GM19043 (cell line): ENCODE data around the gene CDH13.

Experiments
- ATAC-seq: cut with Tn5 transposase; IDR thresholded peaks from one replicate; pipeline ENCODE4 v1.9.1; 2021; ENCODE audit warnings: low read depth; ENCODE audit not compliant: unreplicated experiment

The CDH13 gene

DNA sequence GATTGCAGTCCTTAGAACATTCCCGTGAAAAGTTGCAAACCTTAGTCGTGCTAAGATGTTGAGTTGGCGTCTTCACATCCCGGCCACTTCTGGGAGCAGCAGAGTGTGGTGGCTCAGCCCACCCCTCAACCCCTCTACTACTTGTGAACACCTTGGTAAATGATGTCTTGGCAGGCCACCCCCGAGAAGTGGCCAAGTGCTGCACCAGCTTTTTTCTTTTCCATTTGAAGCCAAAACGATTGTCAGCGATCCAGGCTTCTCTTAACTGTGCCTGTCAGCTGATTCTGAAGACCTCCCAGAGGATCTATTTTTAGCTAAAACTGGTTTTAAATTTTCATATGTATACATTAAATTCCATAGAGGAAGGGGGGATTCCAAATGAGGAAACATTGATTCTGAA, 247.5 kb downstream of the CDH13 start:
- ATAC-seq: no peak

DNA sequence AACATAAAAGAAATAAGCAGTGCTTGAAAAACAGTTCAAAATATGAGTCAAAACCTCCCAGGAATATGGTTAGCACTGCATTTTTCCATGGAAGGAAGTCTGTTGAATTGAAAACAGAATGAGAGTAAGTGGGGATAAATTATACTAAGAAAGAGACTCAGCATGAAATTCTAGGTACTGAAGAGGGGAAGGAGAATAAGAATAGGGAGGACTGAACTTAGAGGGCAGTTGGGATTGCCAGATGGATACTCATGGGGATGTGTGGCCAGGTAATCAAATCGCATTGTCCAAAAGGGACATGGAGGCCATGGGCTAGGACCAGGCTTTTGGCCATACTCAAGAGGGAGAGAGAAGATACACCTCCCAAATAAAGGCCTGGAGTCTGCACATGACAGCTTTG, 247.9 kb downstream of the CDH13 start:
- no peak for ATAC-seq

DNA sequence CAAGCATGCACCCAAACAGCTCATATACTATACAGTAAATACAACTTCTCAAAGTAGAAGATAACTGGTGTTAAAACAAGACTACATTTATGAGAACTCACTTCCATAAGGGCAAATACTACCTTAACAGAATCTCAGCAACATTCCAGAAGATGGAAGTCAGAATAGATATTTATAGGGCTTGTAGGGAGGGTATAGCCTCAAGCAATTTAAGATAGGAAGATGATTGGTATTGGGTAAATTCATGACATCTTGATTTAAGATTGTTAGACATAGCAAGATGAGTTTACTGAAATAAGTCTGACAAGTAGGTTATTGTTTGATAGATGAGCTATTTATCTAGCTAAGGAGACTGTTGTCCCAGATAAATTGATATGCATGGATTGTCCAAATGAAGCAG, 250.2 kb downstream of the CDH13 start:
- no peak for ATAC-seq

DNA sequence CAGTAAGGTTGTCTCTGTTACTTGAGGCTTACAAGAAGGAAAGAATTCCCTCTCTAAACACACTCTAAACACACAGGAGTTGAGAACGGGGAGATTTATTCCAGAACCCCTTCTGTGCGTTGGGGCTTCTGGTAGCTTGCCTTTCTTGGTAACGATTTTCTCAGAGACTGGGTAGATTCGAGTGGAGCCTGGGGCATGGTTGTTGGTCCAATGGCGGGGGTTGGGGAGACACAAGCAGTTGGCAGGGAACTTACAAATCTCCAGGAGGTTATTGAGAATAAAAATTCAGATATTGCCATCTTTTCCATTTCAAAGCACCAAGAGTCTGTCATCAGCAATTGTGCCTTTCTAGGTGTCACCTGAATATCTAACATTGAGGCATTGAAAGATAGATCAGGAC, 251.7 kb downstream of the CDH13 start:
- no peak for ATAC-seq

DNA sequence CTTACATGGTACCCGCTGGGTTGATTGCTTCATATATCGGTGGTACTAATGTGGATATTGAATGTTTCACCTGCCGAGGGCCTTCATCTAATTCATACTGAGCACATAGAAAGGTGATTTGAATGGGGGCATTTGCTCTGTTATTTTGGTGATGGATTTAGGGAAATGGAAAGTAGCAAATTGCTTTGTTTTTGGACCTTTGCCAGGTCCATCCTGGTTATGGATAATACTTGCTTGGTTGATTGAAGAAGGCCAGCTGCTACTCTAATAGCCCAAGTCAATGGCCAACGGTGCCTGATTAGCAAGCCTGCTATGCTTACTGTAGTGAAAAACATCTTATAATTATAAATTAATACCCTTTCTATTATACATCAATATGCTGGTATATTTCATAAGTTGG, 253.6 kb downstream of the CDH13 start:
- ATAC-seq: no peak

DNA sequence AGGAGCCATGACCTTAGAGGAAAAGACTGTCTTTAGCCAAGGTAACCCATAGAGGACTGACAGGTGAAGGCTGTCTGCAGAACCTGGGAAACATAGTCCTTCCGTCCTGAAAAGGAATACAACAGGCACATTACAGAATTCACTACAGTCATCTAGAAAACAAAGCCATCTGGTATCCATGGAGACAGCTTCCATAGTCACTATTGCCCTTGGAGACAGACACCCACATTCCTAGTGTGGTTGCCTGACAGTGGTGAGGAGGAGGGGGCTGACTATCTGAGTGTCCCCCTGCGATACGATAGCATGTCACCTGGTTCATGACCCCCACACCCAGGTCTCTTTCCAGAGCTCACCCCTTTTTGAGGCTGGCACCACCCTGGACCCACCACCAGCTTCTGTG, 254.7 kb downstream of the CDH13 start:
- no peak for ATAC-seq

DNA sequence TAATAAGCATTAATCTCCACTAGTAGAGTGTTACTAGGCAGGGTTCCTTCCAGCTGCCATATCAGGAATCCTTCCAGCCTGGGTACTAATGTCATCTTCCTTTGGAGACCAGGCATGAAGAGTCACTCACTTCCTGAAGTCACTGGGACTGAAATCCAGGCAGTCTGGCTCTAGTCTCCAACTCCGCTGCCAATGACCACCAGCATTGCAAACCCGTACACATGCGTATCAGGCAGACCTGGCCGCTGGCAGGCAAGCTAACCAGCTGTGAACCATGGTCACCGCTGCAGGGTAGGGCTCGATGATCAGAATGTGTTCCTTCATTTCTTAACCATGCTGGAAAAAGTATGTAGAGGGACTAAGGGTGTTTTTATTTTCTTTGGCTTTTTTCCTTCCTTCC, 255.5 kb downstream of the CDH13 start:
- ATAC-seq: no peak

DNA sequence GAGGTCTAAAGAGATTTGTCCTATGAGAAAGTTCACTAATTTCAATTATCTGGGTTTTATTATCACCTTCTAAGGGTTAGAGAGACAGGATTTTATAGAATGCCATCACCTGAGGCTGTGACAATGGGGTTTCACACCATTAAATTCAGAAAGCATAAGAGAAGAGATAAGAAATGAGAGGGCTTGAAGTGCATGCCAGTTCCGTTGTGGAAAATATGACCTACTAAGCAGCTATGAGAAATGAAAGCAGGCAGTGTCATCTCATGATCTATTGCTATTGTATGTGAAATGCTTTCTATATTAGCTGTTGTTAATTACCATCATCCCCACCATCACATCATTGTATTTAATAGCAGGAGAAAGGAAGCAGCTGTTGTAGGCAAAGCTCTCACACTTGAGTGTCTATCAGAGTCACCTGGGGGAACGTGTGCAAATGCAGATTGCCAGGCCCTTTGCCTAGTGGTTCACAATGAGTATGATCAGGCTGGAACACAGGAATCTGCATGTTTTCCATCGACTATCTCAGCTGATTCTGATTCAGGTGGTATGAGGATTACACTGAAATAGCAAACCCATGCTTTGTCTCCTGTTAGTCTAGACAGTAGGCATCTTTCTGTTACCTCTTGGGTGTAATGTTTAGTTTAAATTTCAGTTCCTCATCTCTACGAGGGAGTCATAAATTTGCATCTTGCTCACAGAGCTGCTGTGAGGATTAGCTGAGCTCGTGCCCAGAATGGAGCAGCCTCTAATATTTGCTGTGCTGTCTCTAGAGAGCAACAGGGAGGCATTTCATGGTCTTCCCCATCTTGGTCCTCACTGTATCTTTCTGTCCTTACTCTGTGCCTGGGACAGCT, 256.4 kb downstream of the CDH13 start:
- ATAC-seq: no peak

DNA sequence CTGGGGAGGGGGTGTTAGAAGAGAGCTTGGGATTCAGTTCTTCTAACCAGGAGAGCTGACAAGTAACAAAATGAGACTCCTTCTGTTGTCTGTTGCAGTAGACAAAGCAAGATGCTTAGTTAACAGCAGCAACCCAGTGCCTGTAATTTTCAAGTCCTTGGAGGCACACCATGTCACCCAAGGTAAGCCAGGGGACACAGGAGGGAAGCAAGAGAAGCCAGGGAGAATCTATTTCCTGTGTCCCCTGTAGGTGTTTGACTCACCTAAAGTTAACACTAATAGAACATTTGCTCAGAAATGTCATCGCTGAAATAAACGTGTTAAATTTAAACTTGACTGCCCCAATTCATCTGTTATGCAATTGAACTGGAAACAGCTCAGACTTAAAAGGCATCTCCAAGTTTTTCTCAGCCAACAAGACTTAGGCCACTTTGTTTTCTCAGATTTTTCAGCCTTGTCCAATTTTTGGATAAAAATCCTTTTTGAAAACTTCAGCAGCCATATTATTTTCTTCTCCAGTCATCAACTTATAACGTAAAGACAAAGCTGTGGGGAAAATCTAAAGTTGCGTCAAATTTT, 257.6 kb downstream of the CDH13 start:
- no peak for ATAC-seq

DNA sequence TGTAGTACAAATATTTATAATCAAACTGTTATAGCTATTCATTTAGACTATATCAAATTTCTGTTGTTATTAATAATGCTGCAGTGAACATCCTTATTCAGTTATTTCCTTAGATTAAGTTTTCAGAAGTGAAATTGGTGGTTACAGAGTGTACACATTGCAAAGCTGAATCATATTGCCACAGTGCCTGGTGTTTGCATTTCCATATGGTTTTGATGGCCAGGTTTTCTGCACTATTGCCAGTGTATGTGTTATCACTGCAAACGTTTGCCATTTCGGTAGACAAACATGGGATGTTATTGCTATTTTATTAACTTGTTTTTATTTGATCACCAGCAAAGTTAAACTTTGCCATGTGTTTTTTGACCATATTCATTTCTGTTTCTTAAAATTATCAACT, 259.4 kb downstream of the CDH13 start:
- no peak for ATAC-seq

DNA sequence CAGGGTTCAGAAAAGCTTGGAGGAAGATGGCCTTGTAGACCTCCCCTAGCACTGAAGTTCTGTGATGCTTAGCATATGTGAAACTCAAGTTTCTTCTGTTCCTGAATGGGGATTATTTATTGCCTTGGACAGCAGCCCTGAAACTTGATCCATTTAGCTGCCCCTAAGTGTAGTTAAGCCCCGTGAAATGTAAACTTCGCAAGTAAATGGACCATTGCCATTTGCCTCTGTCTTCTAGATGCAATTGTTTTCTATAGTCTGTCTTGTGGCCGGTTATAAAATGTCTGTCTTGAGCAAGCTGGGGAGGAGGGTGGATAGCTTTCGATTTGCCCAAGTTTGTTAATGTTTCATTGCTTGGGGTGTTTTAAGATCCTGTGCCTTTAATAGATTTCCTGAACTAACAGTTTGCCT, 261.8 kb downstream of the CDH13 start:
- ATAC-seq: no peak

DNA sequence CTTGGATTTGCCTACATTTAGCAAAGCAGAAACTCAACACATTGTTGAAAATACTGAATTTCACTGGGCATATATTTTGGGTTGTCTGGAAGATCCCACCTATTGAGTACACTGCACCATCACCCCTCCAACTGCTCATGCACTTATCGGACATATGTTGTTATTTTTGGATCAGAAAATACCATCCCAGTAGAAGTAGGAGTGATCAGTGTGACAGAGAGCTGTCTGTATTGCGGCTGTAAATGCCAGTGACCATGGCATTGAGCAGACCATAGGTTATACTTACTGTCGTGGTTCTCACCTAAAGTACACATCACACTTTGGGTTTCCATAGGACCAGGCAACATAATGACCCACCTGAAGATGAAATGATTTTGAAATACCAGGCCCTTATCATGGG, 264.7 kb downstream of the CDH13 start:
- ATAC-seq: no peak

DNA sequence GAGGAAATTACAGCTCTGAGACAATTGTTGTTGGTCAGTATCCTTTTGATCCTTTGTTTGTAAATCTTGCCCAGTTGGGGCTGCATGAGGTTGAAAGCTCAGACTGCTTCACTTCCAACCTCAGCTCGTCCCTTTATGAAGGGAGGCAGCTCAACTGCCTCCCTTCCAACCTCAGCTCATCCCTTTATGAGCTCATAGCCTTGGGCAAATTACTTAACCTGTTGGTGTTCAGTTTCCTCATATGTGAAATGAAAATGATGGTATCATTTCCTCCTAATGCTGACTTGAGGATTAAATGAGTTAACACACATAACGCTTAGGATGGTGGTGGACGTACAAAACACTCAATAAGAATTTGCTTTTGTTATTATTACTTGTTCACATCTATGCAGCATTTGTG, 265.1 kb downstream of the CDH13 start:
- ATAC-seq: no peak

DNA sequence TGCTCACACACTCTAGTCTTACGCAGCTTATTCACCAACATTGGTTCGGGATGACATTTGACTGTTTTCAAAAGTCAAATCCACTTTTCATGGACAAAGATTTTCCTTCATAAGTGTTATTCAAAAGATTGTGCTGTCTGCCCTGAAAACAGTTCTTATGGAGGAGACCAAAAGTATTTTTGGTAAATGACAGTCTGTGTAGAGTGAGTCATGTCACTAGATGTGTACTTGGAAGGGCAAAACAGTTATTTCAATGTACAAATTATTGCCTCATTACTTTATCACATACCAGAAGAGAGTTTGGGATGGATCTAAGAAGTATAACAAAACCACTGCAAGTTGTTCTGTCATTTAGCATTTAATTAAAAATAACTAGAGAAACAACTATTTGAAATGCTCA, 265.6 kb downstream of the CDH13 start:
- no peak for ATAC-seq

DNA sequence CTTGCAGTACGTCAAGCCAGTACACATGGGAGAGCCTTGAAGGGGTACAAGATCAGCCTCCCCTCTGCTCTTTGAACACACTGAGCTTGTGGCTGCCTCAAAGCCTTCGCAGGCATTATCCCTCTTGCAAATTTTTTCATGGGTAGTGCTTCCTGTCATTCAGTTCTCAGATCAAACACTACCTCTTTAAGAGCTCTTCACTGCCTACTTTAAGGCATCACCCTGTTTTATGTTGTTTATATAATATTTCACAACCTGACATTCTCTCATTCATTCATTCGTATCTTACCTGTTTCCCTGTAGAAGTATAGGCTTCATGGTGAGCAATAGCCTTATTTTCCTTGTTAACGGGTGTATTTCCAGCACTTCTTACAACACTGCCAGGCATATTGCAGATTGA, 269.1 kb downstream of the CDH13 start:
- no peak for ATAC-seq

DNA sequence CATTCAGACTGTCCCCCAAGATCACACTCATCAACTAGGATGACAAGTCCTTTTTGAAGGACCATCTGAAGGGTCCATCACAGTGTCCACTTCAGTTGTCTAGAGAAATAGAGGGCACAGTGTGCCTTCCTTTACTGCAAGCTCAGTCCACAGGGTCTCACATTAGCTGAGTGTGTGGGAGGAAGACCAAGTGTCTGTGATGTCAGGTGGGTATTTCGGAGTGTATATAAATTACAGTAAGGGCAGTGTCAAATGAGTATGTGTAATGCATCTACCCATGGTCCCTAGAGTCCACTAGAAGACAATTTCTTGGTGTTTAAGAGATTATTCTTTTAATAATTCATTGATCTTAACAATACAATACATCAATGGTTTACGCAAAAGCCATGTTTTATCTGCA, 272.2 kb downstream of the CDH13 start:
- no peak for ATAC-seq

DNA sequence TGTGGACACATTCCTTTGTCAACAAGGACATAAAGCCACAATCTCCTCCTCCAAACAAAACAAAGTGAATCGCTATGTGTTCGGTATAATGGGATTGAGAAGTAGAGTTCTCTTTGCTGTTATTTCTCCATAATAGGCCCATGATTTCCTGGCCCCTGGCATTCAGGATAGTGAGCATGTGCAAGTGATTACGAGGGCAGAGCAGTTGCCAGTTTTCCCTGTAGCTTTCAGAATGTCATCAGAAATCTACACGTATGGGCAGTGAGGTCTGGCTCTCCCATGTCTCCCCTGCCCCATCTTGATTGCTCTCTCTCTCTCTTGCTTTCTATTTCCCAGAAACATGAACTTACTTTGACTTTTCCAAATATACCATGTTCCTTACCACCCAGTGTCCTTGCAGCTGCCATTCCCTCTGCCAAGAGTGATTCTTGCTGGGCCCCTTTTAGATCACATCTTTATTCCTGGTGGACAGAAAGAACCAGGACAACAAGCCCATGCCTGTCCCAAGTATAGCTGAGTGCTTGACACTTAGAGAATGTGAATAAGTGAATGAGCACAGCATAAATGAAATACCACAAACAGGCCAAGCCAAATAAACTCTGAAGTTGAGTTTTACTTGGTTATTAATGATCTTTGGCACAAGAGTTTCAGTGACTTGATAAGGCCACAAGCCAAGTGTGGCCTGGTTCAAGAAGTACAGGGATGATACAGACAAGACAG, 273.1 kb downstream of the CDH13 start:
- ATAC-seq: no peak

DNA sequence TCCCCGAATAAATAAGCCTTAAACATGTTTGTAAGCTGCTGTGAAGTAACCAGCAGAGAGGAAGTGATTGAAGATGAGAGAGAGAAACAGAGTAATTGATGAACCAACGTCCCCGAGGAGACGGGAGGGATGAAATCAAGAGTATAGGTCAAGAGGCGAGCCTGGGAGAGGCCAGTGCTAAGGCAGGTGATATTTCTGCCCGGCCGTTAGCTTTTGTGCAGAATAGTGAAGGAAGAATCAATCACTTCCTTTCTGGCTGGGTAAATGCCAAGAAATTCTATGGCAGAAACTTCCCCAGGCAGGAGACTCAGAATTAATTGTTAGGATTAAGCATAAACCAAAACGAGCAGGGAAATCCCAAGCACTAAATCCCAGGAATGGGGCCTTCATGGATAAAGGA, 273.8 kb downstream of the CDH13 start:
- no peak for ATAC-seq

DNA sequence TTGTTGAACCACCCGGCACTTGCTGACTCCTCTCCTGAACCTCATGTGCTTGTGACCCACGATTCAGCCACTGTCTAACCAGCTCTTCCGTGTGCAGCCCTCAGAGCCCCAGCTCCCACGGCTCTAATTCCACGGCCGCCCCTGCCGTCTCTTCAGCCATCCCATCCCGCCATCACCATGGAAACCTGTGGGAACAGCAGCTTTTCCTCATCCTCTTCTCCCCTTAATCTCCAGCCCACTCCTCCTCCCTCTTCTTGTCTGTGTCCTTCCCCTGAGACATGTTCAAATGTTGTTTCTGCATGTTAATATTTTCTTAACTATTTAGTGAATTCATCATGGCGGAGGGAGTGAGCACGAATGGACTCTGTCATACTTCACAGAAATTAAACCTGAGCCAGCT, 285.2 kb downstream of the CDH13 start:
- ATAC-seq: no peak

DNA sequence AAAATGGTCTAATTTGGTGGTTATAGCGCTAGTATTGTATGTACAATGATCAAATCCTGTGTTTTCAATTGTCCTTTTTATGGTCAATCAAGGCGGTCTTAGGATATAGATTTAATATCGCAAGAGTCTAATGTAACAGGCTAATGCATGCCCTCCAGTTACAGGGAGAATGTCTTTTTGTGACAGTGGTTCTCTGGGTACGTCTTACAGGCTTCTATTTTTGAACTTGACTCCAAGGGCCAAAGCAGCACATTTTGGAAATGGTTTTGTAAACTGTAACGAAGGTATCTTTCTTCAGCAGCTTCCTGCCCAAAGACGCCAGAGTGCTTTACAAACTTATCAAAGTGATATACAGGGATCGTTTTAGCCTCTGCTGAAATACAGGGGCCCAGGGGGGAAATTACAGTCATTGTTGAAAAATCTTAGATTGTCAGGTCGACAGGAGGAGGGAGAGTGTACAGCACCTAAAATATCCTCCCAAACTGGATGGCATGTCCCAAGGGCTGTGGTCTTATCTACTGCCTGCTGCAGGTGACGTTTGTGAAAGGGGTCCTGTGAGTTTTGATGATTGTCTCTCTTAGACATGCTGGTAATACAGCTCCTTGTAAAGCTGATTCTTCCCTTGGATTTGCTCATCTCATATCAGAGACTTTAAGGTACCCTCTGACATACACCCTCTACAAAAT, 288.5 kb downstream of the CDH13 start:
- ATAC-seq: no peak

DNA sequence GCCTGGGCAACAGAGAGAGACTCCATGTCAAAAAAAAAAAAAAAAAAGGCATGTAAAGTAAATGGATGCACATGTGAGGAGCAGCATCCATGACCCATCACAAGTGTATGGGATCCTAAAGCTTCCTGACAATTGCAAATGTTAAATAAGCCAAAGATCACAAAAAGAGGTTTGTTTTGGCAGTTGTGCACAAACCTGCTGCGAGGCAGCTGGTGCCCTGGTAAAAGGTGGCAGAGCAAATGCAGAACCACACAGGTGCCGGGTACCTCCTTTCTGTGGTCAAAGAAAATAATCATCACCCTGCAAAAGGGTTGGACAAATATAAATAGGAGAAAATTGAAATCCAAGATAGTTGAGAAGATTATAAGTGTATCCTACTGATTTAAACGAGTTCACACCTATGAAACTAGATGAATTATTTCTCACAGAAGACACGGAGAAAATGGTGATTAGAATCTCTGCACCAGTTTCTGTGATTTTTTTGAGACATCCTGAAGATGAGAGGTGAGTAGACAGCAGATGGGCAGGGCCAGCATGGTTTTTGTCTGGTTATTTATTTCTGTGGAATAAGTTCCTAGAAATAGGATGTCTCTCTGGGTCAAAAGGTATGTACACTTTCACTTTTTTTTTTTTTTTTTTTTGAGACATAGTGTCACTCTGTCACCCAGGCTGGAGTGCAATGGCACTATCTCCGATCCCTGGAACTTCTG, 291.3 kb downstream of the CDH13 start:
- no peak for ATAC-seq
